Neural cell (in vitro differentiated cells): ENCODE measurements around the gene B3GALNT1.

Experiments
- CTCF ChIP-seq: fragments of 450-650 bp; IDR thresholded peaks from 2 replicates; pipeline ENCODE4 v1.5.1; 2014; ENCODE audit warnings: antibody characterized with exemption, mild to moderate bottlenecking, moderate library complexity; ENCODE audit not compliant: poor library complexity, severe bottlenecking
- EP300 ChIP-seq: fragments of 450-650 bp; conservative IDR thresholded peaks from 2 replicates; pipeline ENCODE4 v1.6.1; 2014; ENCODE audit warnings: antibody characterized with exemption, mild to moderate bottlenecking, moderate library complexity; ENCODE audit not compliant: poor library complexity, severe bottlenecking
- EZH2 ChIP-seq: fragments of 200-600, 300-800 bp; shearing (Covaris generic), sonication (generic); IDR thresholded peaks from 2 replicates; pipeline ENCODE4 v1.6.1; 2014; ENCODE audit warnings: antibody characterized with exemption, low read length, borderline replicate concordance, mild to moderate bottlenecking; ENCODE audit not compliant: insufficient read depth, poor library complexity, severe bottlenecking
- POLR2AphosphoS5 ChIP-seq: IDR thresholded peaks from 2 replicates; pipeline ENCODE4 v1.6.1; 2012
- TAF1 ChIP-seq: IDR thresholded peaks from 2 replicates; pipeline ENCODE4 v1.6.1; 2012; ENCODE audit warnings: low read depth

- TF ChIP-seq EZH2 (no peak), CTCF (no peak), POLR2AphosphoS5 (no peak), TAF1 (no peak), EP300 (no peak)
Observed at GRCh38 chr3:161064413-161064812, 40.7 kb downstream of the B3GALNT1 start.
